GM18867 (cell line): Measurements from ENCODE around the gene FMN1.
"Not testable (repeated sequence)": the region's sequence is repeated elsewhere in the genome, so short reads cannot be mapped to it uniquely, and the experiment has no call there.

ENCODE experiments used
- ATAC-seq: cut with Tn5 transposase; IDR thresholded peaks from one replicate; pipeline ENCODE4 v1.9.1; 2021; ENCODE audit warnings: mild to moderate bottlenecking, moderate library complexity; ENCODE audit not compliant: unreplicated experiment

Gene FMN1

GRCh38 chr15:32866454-32867312 lies 327.8 kb downstream of the FMN1 start:
- ATAC-seq: no peak

GRCh38 chr15:32864841-32865240 lies 329.7 kb downstream of the FMN1 start:
- no peak for ATAC-seq

- no peak for ATAC-seq
These were observed 330.5 kb downstream of the FMN1 start for GRCh38 chr15:32864051-32864450.

GRCh38 chr15:32861761-32862160 lies 332.8 kb downstream of the FMN1 start:
- ATAC-seq: no peak

GRCh38 chr15:32861174-32861573 lies 333.3 kb downstream of the FMN1 start:
- ATAC-seq: no peak

- no peak for ATAC-seq
These were observed 334.5 kb downstream of the FMN1 start for GRCh38 chr15:32859996-32860395.

GRCh38 chr15:32859251-32859650 lies 335.3 kb downstream of the FMN1 start:
- no peak for ATAC-seq

- ATAC-seq: no peak
These were observed 336.8 kb downstream of the FMN1 start for GRCh38 chr15:32857732-32858131.

- ATAC-seq: no peak
These were observed 337.8 kb downstream of the FMN1 start for GRCh38 chr15:32856753-32857152.

- ATAC-seq: no peak
These were observed 338.6 kb downstream of the FMN1 start for GRCh38 chr15:32855942-32856341.

- ATAC-seq: no peak
These were observed 340.9 kb downstream of the FMN1 start for GRCh38 chr15:32853592-32853991.

GRCh38 chr15:32852771-32853170 lies 341.7 kb downstream of the FMN1 start:
- no peak for ATAC-seq

GRCh38 chr15:32852017-32852416 lies 342.5 kb downstream of the FMN1 start:
- ATAC-seq: no peak

- ATAC-seq: no peak
These were observed 342.9 kb downstream of the FMN1 start for GRCh38 chr15:32851572-32851971.

GRCh38 chr15:32849769-32850668 lies 344.5 kb downstream of the FMN1 start:
- ATAC-seq: no peak

GRCh38 chr15:32846671-32847070 lies 347.8 kb downstream of the FMN1 start:
- ATAC-seq: not testable (repeated sequence)

GRCh38 chr15:32844118-32844711 lies 350.3 kb downstream of the FMN1 start:
- ATAC-seq: no peak

GRCh38 chr15:32843219-32843815 lies 351.2 kb downstream of the FMN1 start:
- no peak for ATAC-seq

GRCh38 chr15:32842081-32842480 lies 352.4 kb downstream of the FMN1 start:
- no peak for ATAC-seq

- no peak for ATAC-seq
These were observed 353.8 kb downstream of the FMN1 start for GRCh38 chr15:32840507-32841245.
